ENCODE measurements around the gene USP34. TPM values are rescaled to one million over a fixed set of nuclear protein-coding genes. Genes with fewer than 3 reads are reported as not detected.

Gene USP34
- total RNA-seq, 1 donor from 2014 or later: 95.9 TPM

- peaks cover 17% of the 10 kb centered on the region for H3K36me3 Mint-ChIP-seq (ENCODE audit: low read depth)
- H3K4me1 Mint-ChIP-seq: peaks cover 6% of the 10 kb centered on the region
- no peaks in the 10 kb centered on the region for H3K9me3 Mint-ChIP-seq
- H3K27me3 Mint-ChIP-seq (ENCODE audit: low read depth): no peaks in the 10 kb centered on the region
- no peak overlapping the region for H3K27ac Mint-ChIP-seq (ENCODE audit: unreplicated experiment)
- no peak overlapping the region for H3K4me3 Mint-ChIP-seq
- no peak for TF ChIP-seq CTCF (conservative IDR thresholded peaks at IDR 0.05)
- DNase-seq (ENCODE audit: low read depth, low spot score): no peak
These were observed 218.9 kb downstream of the USP34 start for GRCh38 chr2:61252031-61252430.

- no peak overlapping the region for H3K4me3 Mint-ChIP-seq
- no peaks in the 10 kb centered on the region for H3K27me3 Mint-ChIP-seq (ENCODE audit: low read depth)
- H3K9me3 Mint-ChIP-seq: no peaks in the 10 kb centered on the region
- DNase-seq (ENCODE audit: low read depth, low spot score): no peak
- no peak overlapping the region for H3K27ac Mint-ChIP-seq (ENCODE audit: unreplicated experiment)
- peaks cover 20% of the 10 kb centered on the region for H3K36me3 Mint-ChIP-seq (ENCODE audit: low read depth)
- H3K4me1 Mint-ChIP-seq: peaks cover 6% of the 10 kb centered on the region
- TF ChIP-seq CTCF (conservative IDR thresholded peaks at IDR 0.05): no peak
These were observed 221.3 kb downstream of the USP34 start for GRCh38 chr2:61249521-61250071.

- DNase-seq (ENCODE audit: low read depth, low spot score): no peak
- TF ChIP-seq CTCF (conservative IDR thresholded peaks at IDR 0.05): no peak
- Mint-ChIP-seq H3K27ac (ENCODE audit: unreplicated experiment) (no peak overlapping the region), H3K4me3 (no peak overlapping the region), H3K36me3 (ENCODE audit: low read depth) (peaks cover 22% of the 10 kb centered on the region), H3K4me1 (peaks cover 6% of the 10 kb centered on the region), H3K27me3 (ENCODE audit: low read depth) (no peaks in the 10 kb centered on the region), H3K9me3 (no peaks in the 10 kb centered on the region)
These were observed 223.6 kb downstream of the USP34 start for GRCh38 chr2:61247204-61247812.

GRCh38 chr2:61244694-61245093 lies 226.2 kb downstream of the USP34 start:
- no peak overlapping the region for H3K27ac Mint-ChIP-seq (ENCODE audit: unreplicated experiment)
- TF ChIP-seq CTCF (conservative IDR thresholded peaks at IDR 0.05): no peak

GRCh38 chr2:61241266-61241665 lies 229.6 kb downstream of the USP34 start:
- Mint-ChIP-seq H3K27me3 (ENCODE audit: low read depth) (no peaks in the 10 kb centered on the region), H3K27ac (ENCODE audit: unreplicated experiment) (no peak overlapping the region), H3K9me3 (no peaks in the 10 kb centered on the region), H3K4me3 (no peak overlapping the region), H3K36me3 (ENCODE audit: low read depth) (peaks cover 20% of the 10 kb centered on the region), H3K4me1 (peaks cover 7% of the 10 kb centered on the region)
- no peak for DNase-seq (ENCODE audit: low read depth, low spot score)
- TF ChIP-seq CTCF (conservative IDR thresholded peaks at IDR 0.05): no peak

More at GRCh38 chr2:61244694-61245093, 226.2 kb downstream of the USP34 start:
- no peak for DNase-seq (ENCODE audit: low read depth, low spot score)
- Mint-ChIP-seq H3K4me1 (peaks cover 7% of the 10 kb centered on the region), H3K4me3 (no peak overlapping the region), H3K36me3 (ENCODE audit: low read depth) (peaks cover 30% of the 10 kb centered on the region), H3K9me3 (no peaks in the 10 kb centered on the region), H3K27me3 (ENCODE audit: low read depth) (no peaks in the 10 kb centered on the region)

All from neural crest cell (in vitro differentiated cells).